Naive thymus-derived CD8-positive, alpha-beta T cell (primary cell): ENCODE data around the gene TAF7. TPM values are rescaled to one million over a fixed set of nuclear protein-coding genes. Genes with fewer than 3 reads are reported as not detected.
A peak's percentile ranks its signal among the peaks of the same experiment; 100 is the strongest.
"Not testable (repeated sequence)": the region's sequence is repeated elsewhere in the genome, so short reads cannot be mapped to it uniquely, and the experiment has no call there.

Experiments used
- ATAC-seq, 2 donors: fragments of 150-1000 bp; cut with Tn5 transposase in 1 of 2; sonication (Bioruptor Pico), chemical (Tn5 transposase) in 1 of 2; 1 replicate in 1 of 2; 2 replicates in 1 of 2; pipeline ENCODE4 v1.10.0; 2021; ENCODE audit warnings: mild to moderate bottlenecking in 2 of 2, moderate library complexity in 2 of 2
- POLR2A ChIA-PET: fragments of 350-600 bp; sonication (Branson Sonifier 250); formaldehyde crosslinking; loops from one replicate; lab custom pipeline; 2021; ENCODE audit warnings: antibody characterized with exemption; lab: Charles Lee
- DNase-seq, 10 donors: peaks; one replicate each; pipeline versions ENCODE4 v3.0.0 to v3.0.0-alpha.2; 2020 to 2022
- H3K27ac Mint-ChIP-seq, 10 donors: one replicate each; pipeline ENCODE4 v1.8.0; 2020 to 2022; ENCODE audit warnings: mild to moderate bottlenecking in 10 of 10, mixed read lengths in 10 of 10, moderate library complexity in 4 of 10, inconsistent platforms in 1 of 10
- H3K27me3 Mint-ChIP-seq, 5 donors: one replicate each; pipeline ENCODE4 v1.8.0; 2021 to 2022; ENCODE audit warnings: mixed read lengths in 5 of 5
- H3K36me3 Mint-ChIP-seq, 3 donors: one replicate each; pipeline ENCODE4 v1.8.0; 2020 to 2022; ENCODE audit warnings: mixed read lengths in 3 of 3, mild to moderate bottlenecking in 2 of 3, inconsistent platforms in 1 of 3
- H3K4me1 Mint-ChIP-seq, 4 donors: one replicate each; pipeline ENCODE4 v1.8.0; 2021 to 2022; ENCODE audit warnings: mixed read lengths in 4 of 4
- H3K4me3 Mint-ChIP-seq, 10 donors: one replicate each; pipeline ENCODE4 v1.8.0; 2020 to 2022; ENCODE audit warnings: mild to moderate bottlenecking in 10 of 10, mixed read lengths in 10 of 10, moderate library complexity in 6 of 10, inconsistent platforms in 1 of 10
- H3K9me3 Mint-ChIP-seq, 9 donors: one replicate each; pipeline ENCODE4 v1.8.0; 2020 to 2022; ENCODE audit warnings: mixed read lengths in 9 of 9, mild to moderate bottlenecking in 3 of 9, inconsistent platforms in 1 of 9, moderate library complexity in 1 of 9
- polyA plus RNA-seq, 3 donors: library from polyadenylated mRNA; unstranded; fragments of 300-500 nt; fragmentation: Illumina TruSeq; gene quantifications; one replicate each; pipeline ENCODE4 v1.2.3, GENCODE V29; 2021
- total RNA-seq, 8 experiments: library from RNA in 2 of 8; stranded (reverse) in 2 of 8; gene quantifications; one replicate each; pipeline ENCODE4 v1.2.3 and lab custom pipeline; 2021 to 2026

Gene TAF7
- total and polyA plus RNA-seq, 5 experiments from 2014 or later: 139 to 230 (median 206) TPM

DNA sequence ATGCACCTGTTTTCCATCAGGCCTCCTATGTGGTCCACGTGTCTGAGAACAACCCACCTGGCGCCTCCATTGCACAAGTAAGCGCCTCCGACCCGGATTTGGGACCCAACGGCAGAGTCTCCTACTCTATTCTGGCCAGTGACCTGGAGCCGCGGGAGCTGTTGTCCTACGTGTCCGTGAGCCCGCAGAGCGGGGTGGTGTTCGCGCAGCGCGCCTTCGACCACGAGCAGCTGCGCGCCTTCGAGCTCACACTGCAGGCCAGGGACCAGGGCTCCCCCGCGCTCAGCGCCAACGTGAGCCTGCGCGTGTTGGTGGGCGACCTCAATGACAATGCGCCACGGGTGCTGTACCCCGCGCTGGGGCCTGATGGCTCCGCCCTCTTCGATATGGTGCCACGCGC lies 31.0 kb upstream of the TAF7 start:
- Mint-ChIP-seq H3K4me1 (peaks cover 0 to 2% (median 0%) of the 10 kb centered on the region in 4 donors), H3K4me3 (no peak overlapping the region), H3K9me3 (peaks cover 7 to 85% (median 40%) of the 10 kb centered on the region in 9 donors), H3K27me3 (peaks cover 44 to 96% (median 74%) of the 10 kb centered on the region in 5 donors), H3K27ac (no peak overlapping the region), H3K36me3 (peaks cover 18 to 54% (median 26%) of the 10 kb centered on the region in 3 donors)
- POLR2A ChIA-PET: no interaction called here
- DNase-seq: no peak
- ATAC-seq: no peak

DNA sequence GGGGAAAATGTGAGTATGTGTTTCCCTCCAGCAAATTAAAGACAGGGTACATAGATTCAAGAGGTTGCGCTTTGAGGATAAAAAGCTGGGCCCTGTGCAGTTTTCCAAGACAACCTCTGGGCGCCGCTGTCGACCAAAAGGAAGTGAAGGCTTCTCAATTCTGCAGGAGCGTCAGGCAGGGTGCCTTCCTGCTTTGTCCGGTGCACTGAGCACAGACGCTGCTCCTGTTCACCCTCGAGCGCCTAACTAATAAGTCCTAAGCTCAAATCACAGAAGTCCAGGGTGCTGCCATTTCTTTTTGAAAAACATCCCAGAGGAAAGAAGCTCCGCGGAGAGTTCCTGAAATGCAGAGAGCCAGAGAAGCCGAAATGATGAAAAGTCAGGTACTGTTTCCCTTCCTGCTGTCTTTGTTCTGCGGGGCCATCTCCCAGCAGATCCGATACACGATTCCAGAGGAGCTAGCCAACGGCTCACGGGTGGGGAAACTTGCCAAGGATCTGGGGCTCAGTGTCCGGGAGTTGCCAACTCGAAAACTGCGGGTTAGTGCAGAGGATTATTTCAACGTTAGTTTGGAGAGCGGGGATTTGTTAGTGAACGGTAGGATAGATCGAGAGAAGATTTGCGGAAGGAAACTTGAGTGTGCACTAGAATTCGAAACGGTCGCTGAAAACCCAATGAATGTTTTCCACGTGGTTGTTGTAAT lies 29.5 kb upstream of the TAF7 start, which contains the start of gene PCDHGB1:
Gene PCDHGB1 (plus strand): TSS at position 183 of the 703 bp plus-strand sequence. CDS start 162 bp downstream, at position 345.
- DNase-seq (peak in 3 of 10 donors; percentile 10 to 30 (median 28)), ATAC-seq (peak in 1 of 2 donors; percentile 56)
- POLR2A ChIA-PET: no interaction called here
- H3K36me3 Mint-ChIP-seq: peaks cover 24 to 50% (median 28%) of the 10 kb centered on the region in 3 donors
- H3K9me3 Mint-ChIP-seq: peaks cover 7 to 81% (median 38%) of the 10 kb centered on the region in 9 donors
- peaks cover 0 to 2% (median 0%) of the 10 kb centered on the region in 4 donors for H3K4me1 Mint-ChIP-seq
- peak within 1 kb of the TSS in 8 of 10 donors; percentile 12 to 76 (median 58) for H3K4me3 Mint-ChIP-seq
- no peak within 1 kb of the TSS for H3K27ac Mint-ChIP-seq
- H3K27me3 Mint-ChIP-seq: peaks cover 45 to 96% (median 70%) of the 10 kb centered on the region in 5 donors

DNA sequence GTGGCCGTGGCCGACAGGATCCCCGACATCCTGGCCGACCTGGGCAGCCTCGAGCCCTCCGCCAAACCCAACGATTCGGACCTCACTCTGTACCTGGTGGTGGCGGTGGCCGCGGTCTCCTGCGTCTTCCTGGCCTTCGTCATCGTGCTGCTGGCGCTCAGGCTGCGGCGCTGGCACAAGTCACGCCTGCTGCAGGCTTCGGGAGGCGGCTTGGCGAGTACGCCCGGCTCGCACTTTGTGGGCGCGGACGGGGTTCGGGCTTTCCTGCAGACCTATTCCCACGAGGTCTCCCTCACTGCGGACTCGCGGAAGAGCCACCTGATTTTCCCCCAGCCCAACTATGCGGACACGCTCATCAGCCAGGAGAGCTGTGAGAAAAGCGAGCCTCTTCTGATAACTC lies 25.4 kb upstream of the TAF7 start:
- POLR2A ChIA-PET, H3K27ac Mint-ChIP-seq, H3K4me1 Mint-ChIP-seq, ATAC-seq, DNase-seq, H3K4me3 Mint-ChIP-seq: not testable (repeated sequence)
- Mint-ChIP-seq H3K27me3 (peaks cover 59 to 96% (median 77%) of the 10 kb centered on the region in 5 donors), H3K9me3 (peaks cover 11 to 90% (median 44%) of the 10 kb centered on the region in 9 donors), H3K36me3 (peaks cover 28 to 68% (median 43%) of the 10 kb centered on the region in 3 donors)

DNA sequence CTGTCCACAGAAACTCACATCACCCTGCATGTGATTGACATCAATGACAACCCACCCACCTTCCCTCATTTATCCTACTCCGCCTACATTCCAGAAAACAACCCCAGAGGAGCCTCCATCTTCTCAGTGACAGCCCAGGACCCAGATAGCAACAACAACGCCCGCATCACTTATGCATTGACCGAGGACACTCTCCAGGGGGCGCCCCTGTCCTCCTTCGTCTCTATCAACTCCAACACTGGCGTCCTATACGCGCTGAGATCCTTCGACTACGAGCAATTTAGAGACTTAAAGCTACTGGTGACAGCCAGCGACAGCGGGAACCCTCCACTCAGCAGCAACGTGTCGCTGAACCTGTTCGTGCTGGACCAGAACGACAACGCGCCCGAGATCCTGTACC lies 24.7 kb upstream of the TAF7 start:
- POLR2A ChIA-PET: no interaction called here
- ATAC-seq: no peak
- peaks cover 11 to 88% (median 43%) of the 10 kb centered on the region in 9 donors for H3K9me3 Mint-ChIP-seq
- peaks cover 30 to 67% (median 41%) of the 10 kb centered on the region in 3 donors for H3K36me3 Mint-ChIP-seq
- DNase-seq: no peak
- peaks cover 54 to 96% (median 73%) of the 10 kb centered on the region in 5 donors for H3K27me3 Mint-ChIP-seq
- H3K4me3 Mint-ChIP-seq: no peak overlapping the region
- H3K4me1 Mint-ChIP-seq: no peaks in the 10 kb centered on the region
- H3K27ac Mint-ChIP-seq: no peak overlapping the region

DNA sequence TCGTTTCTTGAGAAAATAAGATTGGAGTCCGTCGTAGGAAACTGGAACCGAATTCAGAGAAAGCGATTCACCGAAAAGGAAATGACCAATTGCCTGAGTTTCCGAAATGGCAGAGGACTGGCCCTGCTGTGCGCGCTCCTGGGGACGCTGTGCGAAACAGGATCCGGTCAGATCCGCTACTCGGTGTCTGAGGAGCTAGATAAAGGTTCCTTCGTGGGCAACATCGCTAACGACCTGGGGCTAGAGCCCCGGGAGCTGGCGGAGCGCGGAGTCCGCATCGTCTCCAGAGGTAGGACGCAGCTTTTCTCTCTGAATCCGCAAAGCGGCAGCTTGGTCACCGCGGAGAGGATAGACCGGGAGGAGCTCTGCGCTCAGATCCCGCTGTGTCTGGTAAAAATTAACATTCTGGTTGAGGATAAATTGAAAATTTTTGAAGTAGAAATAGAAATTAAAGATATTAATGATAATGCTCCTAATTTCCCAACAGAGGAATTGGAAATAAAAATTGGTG lies 23.4 kb upstream of the TAF7 start:
- peaks cover 14 to 88% (median 48%) of the 10 kb centered on the region in 9 donors for H3K9me3 Mint-ChIP-seq
- peak overlapping the region in 8 of 10 donors; percentile 2 to 48 (median 35) for H3K4me3 Mint-ChIP-seq
- H3K4me1 Mint-ChIP-seq: no peaks in the 10 kb centered on the region
- POLR2A ChIA-PET: no interaction called here
- DNase-seq (no peak), ATAC-seq (no peak)
- peaks cover 54 to 93% (median 65%) of the 10 kb centered on the region in 5 donors for H3K27me3 Mint-ChIP-seq
- H3K27ac Mint-ChIP-seq: no peak overlapping the region
- H3K36me3 Mint-ChIP-seq: peaks cover 27 to 61% (median 47%) of the 10 kb centered on the region in 3 donors

DNA sequence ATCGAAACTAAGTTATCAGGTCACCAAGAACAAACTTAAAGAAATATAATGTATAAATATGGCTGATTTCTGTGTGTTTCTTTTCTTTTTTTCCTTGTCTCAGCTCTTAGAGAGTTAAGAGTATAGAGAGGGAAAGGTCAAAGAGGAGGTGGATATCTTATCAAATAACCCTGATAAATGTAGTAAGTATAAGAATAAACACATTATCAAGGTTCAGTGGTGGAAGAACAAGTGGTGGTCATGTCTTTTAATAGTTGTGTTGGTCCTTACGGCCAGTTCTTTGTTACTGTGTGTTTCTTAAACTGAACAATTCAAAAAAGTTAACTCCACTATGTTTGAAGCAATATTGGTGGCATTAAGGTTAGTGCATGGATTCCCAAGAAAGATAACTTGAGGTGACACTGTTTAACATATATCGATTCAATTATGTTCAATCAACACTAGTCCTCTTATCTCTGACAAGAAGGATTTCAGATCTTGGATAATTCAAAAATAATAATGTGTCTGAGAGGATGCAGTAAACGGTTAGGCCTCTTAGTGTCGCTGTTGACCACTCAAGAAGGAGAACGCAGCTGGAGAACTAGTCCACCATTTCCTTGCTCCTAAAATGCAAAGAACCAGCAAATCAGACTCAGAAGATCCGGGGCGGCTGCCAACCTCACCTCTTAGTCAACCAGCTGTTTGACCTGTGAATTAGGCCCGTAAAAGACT lies 22.8 kb upstream of the TAF7 start, which contains the start of gene PCDHGA3:
Gene PCDHGA3 (plus strand): TSS at position 588 of the 711 bp plus-strand sequence. CDS start 205 bp downstream, outside the sequence.
- Mint-ChIP-seq H3K36me3 (peaks cover 27 to 66% (median 47%) of the 10 kb centered on the region in 3 donors), H3K27ac (no peak within 1 kb of the TSS), H3K4me3 (peak within 1 kb of the TSS in 8 of 10 donors; percentile 2 to 48 (median 35)), H3K27me3 (peaks cover 52 to 93% (median 64%) of the 10 kb centered on the region in 5 donors), H3K4me1 (no peaks in the 10 kb centered on the region), H3K9me3 (peaks cover 15 to 88% (median 48%) of the 10 kb centered on the region in 9 donors)
- DNase-seq (no peak), ATAC-seq (no peak)
- POLR2A ChIA-PET: no interaction called here

DNA sequence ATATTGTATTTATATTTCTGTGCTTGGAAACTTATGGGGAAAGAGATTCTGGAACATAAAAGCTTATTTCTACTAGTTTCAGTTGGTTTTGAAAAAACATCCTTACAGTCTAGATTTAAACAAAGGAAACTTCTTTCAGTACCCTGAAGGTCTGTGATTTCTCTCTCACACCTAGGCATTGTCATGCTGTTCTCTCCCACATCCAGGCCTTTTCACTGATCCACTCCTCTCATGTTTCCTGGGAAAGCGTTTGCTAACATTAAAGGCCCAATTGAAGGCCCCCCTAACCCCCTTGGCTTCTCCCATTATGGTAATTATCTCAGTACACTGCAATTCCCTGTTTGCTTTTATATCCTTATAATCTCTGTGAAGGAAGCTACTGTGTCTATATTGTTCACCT lies 22.2 kb upstream of the TAF7 start:
- Mint-ChIP-seq H3K4me3 (peak overlapping the region in 1 of 10 donors; percentile 12), H3K4me1 (no peaks in the 10 kb centered on the region), H3K36me3 (peaks cover 32 to 71% (median 52%) of the 10 kb centered on the region in 3 donors), H3K27me3 (peaks cover 55 to 93% (median 66%) of the 10 kb centered on the region in 5 donors), H3K9me3 (peaks cover 21 to 90% (median 50%) of the 10 kb centered on the region in 9 donors), H3K27ac (no peak overlapping the region)
- ATAC-seq (no peak), DNase-seq (no peak)
- POLR2A ChIA-PET: no interaction called here

DNA sequence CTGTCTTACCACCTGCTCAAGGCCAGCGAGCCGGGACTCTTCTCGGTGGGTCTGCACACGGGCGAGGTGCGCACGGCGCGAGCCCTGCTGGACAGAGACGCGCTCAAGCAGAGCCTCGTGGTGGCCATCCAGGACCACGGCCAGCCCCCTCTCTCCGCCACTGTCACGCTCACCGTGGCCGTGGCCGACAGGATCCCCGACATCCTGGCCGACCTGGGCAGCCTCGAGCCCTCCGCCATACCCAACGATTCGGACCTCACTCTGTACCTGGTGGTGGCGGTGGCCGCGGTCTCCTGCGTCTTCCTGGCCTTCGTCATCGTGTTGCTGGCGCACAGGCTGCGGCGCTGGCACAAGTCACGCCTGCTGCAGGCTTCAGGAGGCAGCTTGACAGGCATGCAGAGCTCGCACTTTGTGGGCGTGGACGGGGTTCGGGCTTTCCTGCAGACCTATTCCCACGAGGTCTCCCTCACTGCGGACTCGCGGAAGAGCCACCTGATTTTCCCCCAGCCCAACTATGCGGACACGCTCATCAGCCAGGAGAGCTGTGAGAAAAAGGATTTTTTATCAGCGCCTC lies 20.3 kb upstream of the TAF7 start:
- peaks cover 57 to 93% (median 76%) of the 10 kb centered on the region in 5 donors for H3K27me3 Mint-ChIP-seq
- peaks cover 28 to 73% (median 55%) of the 10 kb centered on the region in 3 donors for H3K36me3 Mint-ChIP-seq
- POLR2A ChIA-PET, DNase-seq, ATAC-seq, H3K27ac Mint-ChIP-seq, H3K4me1 Mint-ChIP-seq: not testable (repeated sequence)
- H3K4me3 Mint-ChIP-seq: peak overlapping the region in 1 of 10 donors; percentile 48
- H3K9me3 Mint-ChIP-seq: peaks cover 29 to 93% (median 56%) of the 10 kb centered on the region in 9 donors

DNA sequence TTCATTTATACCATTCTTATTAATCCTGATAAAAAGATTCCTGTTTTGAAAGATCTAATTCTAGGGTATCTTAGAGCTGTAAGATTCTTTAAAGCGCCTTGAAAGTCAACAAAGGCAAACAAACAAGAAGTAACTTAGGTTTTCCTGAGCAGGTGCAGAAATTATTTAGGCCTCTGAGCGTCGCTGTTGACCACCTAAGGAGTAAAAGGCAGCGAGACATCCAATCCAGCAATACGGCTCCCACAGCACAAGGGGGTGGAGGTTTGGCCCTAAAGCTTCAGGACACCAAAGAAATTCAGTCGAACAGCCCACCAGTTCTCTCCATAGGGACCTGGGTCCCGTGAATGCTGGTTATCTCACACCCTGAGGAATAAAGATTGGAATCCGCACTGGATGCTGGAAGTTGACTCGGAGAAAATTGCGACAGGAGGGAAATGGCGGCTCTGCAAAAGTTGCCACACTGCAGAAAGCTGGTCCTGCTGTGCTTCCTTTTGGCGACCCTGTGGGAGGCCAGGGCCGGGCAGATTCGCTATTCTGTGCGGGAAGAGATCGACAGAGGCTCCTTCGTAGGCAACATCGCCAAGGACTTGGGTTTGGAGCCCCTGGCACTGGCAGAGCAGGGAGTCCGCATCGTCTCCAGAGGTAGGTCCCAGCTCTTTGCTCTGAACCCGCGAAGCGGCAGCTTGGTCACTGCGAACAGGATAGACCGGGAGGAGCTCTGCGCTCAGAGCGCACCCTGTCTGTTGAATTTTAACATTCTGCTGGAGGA lies 18.1 kb upstream of the TAF7 start, which contains the start of gene PCDHGA2:
Gene PCDHGA2 (plus strand): TSS at position 223 of the 769 bp plus-strand sequence.
- no peak within 1 kb of the TSS for H3K4me3 Mint-ChIP-seq
- peaks cover 0 to 1% (median 0%) of the 10 kb centered on the region in 4 donors for H3K4me1 Mint-ChIP-seq
- POLR2A ChIA-PET: no interaction called here
- H3K9me3 Mint-ChIP-seq: peaks cover 33 to 96% (median 74%) of the 10 kb centered on the region in 9 donors
- no peak within 1 kb of the TSS for H3K27ac Mint-ChIP-seq
- DNase-seq: no peak
- peaks cover 60 to 94% (median 82%) of the 10 kb centered on the region in 5 donors for H3K27me3 Mint-ChIP-seq
- ATAC-seq: no peak
- peaks cover 26 to 79% (median 56%) of the 10 kb centered on the region in 3 donors for H3K36me3 Mint-ChIP-seq

DNA sequence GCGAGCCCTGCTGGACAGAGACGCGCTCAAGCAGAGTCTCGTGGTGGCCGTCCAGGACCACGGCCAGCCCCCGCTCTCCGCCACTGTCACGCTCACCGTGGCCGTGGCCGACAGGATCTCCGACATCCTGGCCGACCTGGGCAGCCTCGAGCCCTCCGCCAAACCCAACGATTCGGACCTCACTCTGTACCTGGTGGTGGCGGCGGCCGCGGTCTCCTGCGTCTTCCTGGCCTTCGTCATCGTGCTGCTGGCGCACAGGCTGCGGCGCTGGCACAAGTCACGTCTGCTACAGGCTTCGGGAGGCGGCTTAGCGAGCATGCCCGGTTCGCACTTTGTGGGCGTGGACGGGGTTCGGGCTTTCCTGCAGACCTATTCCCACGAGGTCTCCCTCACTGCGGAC lies 12.0 kb upstream of the TAF7 start:
- H3K27me3 Mint-ChIP-seq: peaks cover 44 to 92% (median 77%) of the 10 kb centered on the region in 5 donors
- not testable (repeated sequence) for ATAC-seq

DNA sequence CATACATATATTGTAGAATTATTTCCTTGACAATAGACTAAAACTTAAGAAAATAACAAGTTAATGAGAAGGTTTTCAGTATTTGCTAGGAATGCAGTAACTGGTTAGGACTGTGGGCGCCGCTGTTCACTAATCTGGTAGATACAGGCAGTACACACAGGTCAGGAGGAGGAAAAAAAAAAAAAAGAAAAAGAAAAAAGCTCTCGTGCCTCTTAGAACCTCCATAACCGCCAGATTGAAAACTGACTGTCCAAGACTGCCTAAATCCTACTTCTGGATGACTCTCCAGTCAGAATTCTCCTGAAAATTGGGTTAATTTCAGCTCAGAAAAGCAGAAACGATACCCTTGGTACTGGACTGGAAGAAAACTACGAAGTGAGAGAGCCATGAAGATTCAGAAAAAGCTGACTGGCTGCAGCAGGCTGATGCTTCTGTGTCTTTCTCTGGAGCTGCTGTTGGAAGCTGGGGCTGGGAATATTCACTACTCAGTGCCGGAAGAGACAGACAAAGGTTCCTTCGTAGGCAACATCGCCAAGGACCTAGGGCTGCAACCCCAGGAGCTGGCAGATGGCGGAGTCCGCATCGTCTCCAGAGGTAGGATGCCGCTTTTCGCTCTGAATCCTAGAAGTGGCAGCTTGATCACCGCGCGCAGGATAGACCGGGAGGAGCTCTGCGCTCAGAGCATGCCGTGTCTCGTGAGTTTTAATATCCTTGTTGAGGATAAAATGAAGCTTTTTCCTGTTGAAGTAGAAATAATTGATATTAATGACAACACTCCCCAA lies 9.9 kb upstream of the TAF7 start, which contains the start of gene PCDHGA1:
Gene PCDHGA1 (plus strand): TSS at position 216 of the 782 bp plus-strand sequence.
- H3K4me3 Mint-ChIP-seq: peak within 1 kb of the TSS in 5 of 10 donors; percentile 5 to 53 (median 24)
- peaks cover 13 to 71% (median 60%) of the 10 kb centered on the region in 3 donors for H3K36me3 Mint-ChIP-seq
- POLR2A ChIA-PET: no interaction called here
- peak in 1 of 10 donors; percentile 20 for DNase-seq
- H3K4me1 Mint-ChIP-seq: peaks cover 6 to 9% (median 7%) of the 10 kb centered on the region in 4 donors
- no peak within 1 kb of the TSS for H3K27ac Mint-ChIP-seq
- peak in 1 of 2 donors; percentile 45 for ATAC-seq
- H3K9me3 Mint-ChIP-seq: peaks cover 17 to 89% (median 49%) of the 10 kb centered on the region in 9 donors
- H3K27me3 Mint-ChIP-seq: peaks cover 24 to 88% (median 73%) of the 10 kb centered on the region in 5 donors

More for the DNA sequence above, 12.0 kb upstream of the TAF7 start:
- DNase-seq, H3K27ac Mint-ChIP-seq, POLR2A ChIA-PET, H3K4me1 Mint-ChIP-seq, H3K4me3 Mint-ChIP-seq: not testable (repeated sequence)
- peaks cover 23 to 94% (median 54%) of the 10 kb centered on the region in 9 donors for H3K9me3 Mint-ChIP-seq
- H3K36me3 Mint-ChIP-seq: peaks cover 17 to 74% (median 61%) of the 10 kb centered on the region in 3 donors
